Spleen (tissue), 11 donors: ENCODE data around the gene MYRF. TPM values are rescaled to one million over a fixed set of nuclear protein-coding genes. Genes with fewer than 3 reads are reported as not detected.

Source experiments
- DNase-seq: peaks from one replicate; pipeline ENCODE4 v3.0.0-alpha.2; 2020
- H3K27ac ChIP-seq, 8 donors: fragments of 200-600 bp; sonication (generic) in 7 of 8; 1 replicate in 4 of 8; 2 replicates in 4 of 8; pipeline versions ENCODE4 v1.5.0 to v1.8.0; 2016 to 2021; ENCODE audit warnings: inconsistent platforms in 4 of 8, mild to moderate bottlenecking in 4 of 8, moderate library complexity in 1 of 8
- H3K27me3 ChIP-seq, 7 donors: fragments of 200-600 bp; sonication (generic) in 6 of 7; replicated peaks in 1 of 7; 1 replicate in 4 of 7; 2 replicates in 3 of 7; pipeline versions ENCODE4 v1.5.0 to v1.8.0; 2016 to 2021; ENCODE audit warnings: inconsistent platforms in 3 of 7, mild to moderate bottlenecking in 1 of 7
- H3K36me3 ChIP-seq, 6 donors: fragments of 200-600 bp; sonication (generic) in 5 of 6; 1 replicate in 4 of 6; 2 replicates in 2 of 6; pipeline versions ENCODE4 v1.5.0 to v1.8.0; 2016 to 2021; ENCODE audit warnings: inconsistent platforms in 2 of 6
- H3K4me1 ChIP-seq, 6 donors: fragments of 200-600 bp; sonication (generic) in 5 of 6; 1 replicate in 3 of 6; 2 replicates in 3 of 6; pipeline versions ENCODE4 v1.5.0 to v1.8.0; 2016 to 2021; ENCODE audit warnings: inconsistent platforms in 3 of 6
- H3K4me3 ChIP-seq, 8 donors: fragments of 200-600 bp; sonication (generic) in 7 of 8; 1 replicate in 4 of 8; 2 replicates in 4 of 8; pipeline versions ENCODE4 v1.5.0 to v1.8.0; 2016 to 2021; ENCODE audit warnings: inconsistent platforms in 4 of 8, mild to moderate bottlenecking in 4 of 8, moderate library complexity in 2 of 8
- H3K9me3 ChIP-seq, 8 donors: fragments of 200-600 bp; sonication (generic) in 7 of 8; 1 replicate in 4 of 8; 2 replicates in 4 of 8; pipeline versions ENCODE4 v1.5.0 to v1.8.0; 2016 to 2021; ENCODE audit warnings: inconsistent platforms in 4 of 8
- CTCF ChIP-seq, 11 experiments: fragments of 200-600 bp in 7 of 11; fragments of 450-650 bp in 4 of 11; sonication (generic) in 4 of 11; IDR thresholded peaks in 8 of 11; conservative IDR thresholded peaks in 3 of 11; 1 replicate in 7 of 11; 2 replicates in 4 of 11; pipeline versions ENCODE4 v1.4.0 to v1.8.0; 2016 to 2021; ENCODE audit warnings: antibody characterized with exemption in 11 of 11, inconsistent platforms in 4 of 11, mild to moderate bottlenecking in 1 of 11
- POLR2A ChIP-seq, 3 donors: fragments of 450-650 bp; IDR thresholded peaks; one replicate each; pipeline ENCODE4 v1.5.1; 2017; ENCODE audit warnings: antibody characterized with exemption in 3 of 3, mild to moderate bottlenecking in 1 of 3
- POLR2AphosphoS5 ChIP-seq, 3 donors: sonication (generic); formaldehyde crosslinking; IDR thresholded peaks; one replicate each; pipeline ENCODE4 v1.5.1; 2017; ENCODE audit warnings: antibody characterized with exemption in 3 of 3
- WGBS, 5 donors: extraction: QIAGEN DNeasy Blood & Tissue Kit in 3 of 5; methylation state at CpG; one replicate each; pipeline versions ENCODE4 v1.1.5 to v1.1.7; 2013 to 2018; 5-methylcytosine and 5-hydroxymethylcytosine counted together
- intact Hi-C: fragments of 100-400 bp; cut with DNase I; formaldehyde crosslinking; loops from one replicate; pipeline ENCODE4 v1.15.0; 2023; ENCODE audit warnings: low total_unique reads
- polyA plus RNA-seq, 3 donors: library from polyadenylated mRNA; stranded (reverse); fragments of 200-250 nt; gene quantifications; one replicate each; pipeline ENCODE4 v1.2.1, GENCODE V29; 2013
- total RNA-seq, 7 donors: library from RNA; depleted of rRNA in 3 of 7; stranded (reverse); fragments of >200 nt in 3 of 7; fragmentation: NEBNext Ultra II Directional in 4 of 7; extraction: Animal tissue kit (Norgen Biotek cat#: 25700) in 4 of 7; gene quantifications; one replicate each; pipeline versions ENCODE4 v1.1.0 to v1.2.1, GENCODE V29; 2016 to 2021
- donor health status: healthy with polysubstance abuse.
- donor health status: DM: no; HTN: no; CAD: no; lungs with moderate emphysema.
- donor health status: DM: no; HTN: no; CAD: no.
- donor health status: Bipolar disorder and iron deficiency.
- donor health status: healthy.
- donor health status: DM: no; HTN: no; CAD: no.
- donor health status: DM: yes; HTN: yes; CAD: no.

Gene MYRF
- total and polyA plus RNA-seq, 10 donors = 0.15 to 1.5 (median 0.55) TPM

GRCh38 chr11:61706452-61707400 lies 45.7 kb upstream of the MYRF start:
- Histone ChIP-seq H3K9me3 (no peaks in the 10 kb centered on the region), H3K36me3 (no peaks in the 10 kb centered on the region), H3K4me1 (peaks cover 0 to 17% (median 7%) of the 10 kb centered on the region in 6 donors), H3K4me3 (no peak overlapping the region), H3K27me3 (no peaks in the 10 kb centered on the region), H3K27ac (no peak overlapping the region)
- TF ChIP-seq POLR2A (IDR thresholded peaks at IDR 0.05) (no peak), POLR2AphosphoS5 (IDR thresholded peaks at IDR 0.05) (no peak), CTCF (IDR thresholded peaks at IDR 0.05 in 8 of 11, conservative IDR thresholded peaks at IDR 0.05 in 3 of 11) (no peak)
- intact Hi-C loops = no loop called here
- WGBS, 5 donors = 77 to 83% (median 81%) methylated on average over 17 to 27 of the region's 27 CpGs
- no peak for DNase-seq

GRCh38 chr11:61707574-61707973 lies 44.9 kb upstream of the MYRF start:
- peaks cover 0 to 8% (median 4%) of the 10 kb centered on the region in 6 donors for H3K4me1 ChIP-seq
- intact Hi-C loops = no loop called here
- no peaks in the 10 kb centered on the region for H3K36me3 ChIP-seq
- WGBS, 5 donors = 73 to 87% (median 82%) methylated on average over 9 of the region's 9 CpGs
- DNase-seq = no peak
- no peak overlapping the region for H3K4me3 ChIP-seq
- H3K9me3 ChIP-seq = no peaks in the 10 kb centered on the region
- TF ChIP-seq POLR2A (IDR thresholded peaks at IDR 0.05) (no peak), CTCF (IDR thresholded peaks at IDR 0.05 in 8 of 11, conservative IDR thresholded peaks at IDR 0.05 in 3 of 11) (no peak), POLR2AphosphoS5 (IDR thresholded peaks at IDR 0.05) (no peak)
- H3K27me3 ChIP-seq = no peaks in the 10 kb centered on the region
- no peak overlapping the region for H3K27ac ChIP-seq

- TF ChIP-seq CTCF (IDR thresholded peaks at IDR 0.05 in 8 of 11, conservative IDR thresholded peaks at IDR 0.05 in 3 of 11) (no peak), POLR2A (IDR thresholded peaks at IDR 0.05) (no peak), POLR2AphosphoS5 (IDR thresholded peaks at IDR 0.05) (no peak)
- 84 to 94% (median 91%) methylated on average over 7 of the region's 7 CpGs for WGBS, 5 donors
- Histone ChIP-seq H3K27ac (no peak overlapping the region), H3K36me3 (no peaks in the 10 kb centered on the region), H3K4me3 (no peak overlapping the region), H3K27me3 (no peaks in the 10 kb centered on the region), H3K4me1 (peaks cover 0 to 7% (median 0%) of the 10 kb centered on the region in 6 donors), H3K9me3 (no peaks in the 10 kb centered on the region)
- DNase-seq = no peak
- intact Hi-C loops = no loop called here
These were observed 43.3 kb upstream of the MYRF start for GRCh38 chr11:61709110-61709509.

- intact Hi-C loops = no loop called here
- no peak for DNase-seq
- no peaks in the 10 kb centered on the region for H3K9me3 ChIP-seq
- no peaks in the 10 kb centered on the region for H3K27me3 ChIP-seq
- 68 to 98% (median 77%) methylated on average over 4 to 7 of the region's 7 CpGs for WGBS, 5 donors
- peaks cover 0 to 9% (median 0%) of the 10 kb centered on the region in 6 donors for H3K4me1 ChIP-seq
- H3K4me3 ChIP-seq = no peak overlapping the region
- TF ChIP-seq CTCF (IDR thresholded peaks at IDR 0.05 in 8 of 11, conservative IDR thresholded peaks at IDR 0.05 in 3 of 11) (no peak), POLR2A (IDR thresholded peaks at IDR 0.05) (no peak), POLR2AphosphoS5 (IDR thresholded peaks at IDR 0.05) (no peak)
- H3K27ac ChIP-seq = no peak overlapping the region
- no peaks in the 10 kb centered on the region for H3K36me3 ChIP-seq
These were observed 42.9 kb upstream of the MYRF start for GRCh38 chr11:61709572-61709971.
